GM19025 (cell line): ENCODE data around the gene GMDS.

Source experiments
- ATAC-seq: cut with Tn5 transposase; IDR thresholded peaks from one replicate; pipeline ENCODE4 v1.9.1; 2021; ENCODE audit warnings: mild to moderate bottlenecking, low read depth, moderate library complexity; ENCODE audit not compliant: unreplicated experiment

Gene GMDS

DNA sequence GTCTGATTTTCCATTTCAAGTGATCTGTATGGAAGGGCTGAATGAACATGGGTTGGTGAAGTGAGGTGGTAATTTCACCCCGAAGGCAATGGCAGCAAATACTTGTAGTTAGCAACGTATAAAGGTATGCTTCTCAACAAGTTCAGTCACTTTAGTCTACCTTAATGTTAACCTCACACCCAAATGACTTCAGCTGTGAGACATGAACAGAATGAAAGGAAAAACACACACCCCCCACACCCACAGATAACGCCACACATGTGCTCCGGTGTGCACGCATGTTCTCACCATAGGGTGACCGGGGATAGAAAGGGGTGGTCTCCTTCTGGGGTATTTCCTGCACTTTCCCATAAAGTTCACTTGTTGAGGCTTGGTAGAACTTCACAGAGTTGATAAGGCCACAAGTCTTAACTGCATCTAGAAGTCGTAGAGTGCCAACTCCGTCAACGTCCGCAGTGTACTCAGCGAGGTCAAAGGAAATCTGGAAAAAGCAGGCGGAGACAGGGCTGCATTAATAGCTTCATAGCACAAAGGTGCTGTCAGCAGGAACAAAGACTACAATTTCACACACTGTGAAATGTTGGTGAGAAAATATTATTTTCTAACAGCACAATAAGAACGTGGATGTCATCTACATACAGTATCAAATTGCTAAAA is 284.8 kb downstream of the GMDS start:
- no peak for ATAC-seq

- ATAC-seq: no peak
Observed at GRCh38 chr6:1958257-1958656, 287.1 kb downstream of the GMDS start.

DNA sequence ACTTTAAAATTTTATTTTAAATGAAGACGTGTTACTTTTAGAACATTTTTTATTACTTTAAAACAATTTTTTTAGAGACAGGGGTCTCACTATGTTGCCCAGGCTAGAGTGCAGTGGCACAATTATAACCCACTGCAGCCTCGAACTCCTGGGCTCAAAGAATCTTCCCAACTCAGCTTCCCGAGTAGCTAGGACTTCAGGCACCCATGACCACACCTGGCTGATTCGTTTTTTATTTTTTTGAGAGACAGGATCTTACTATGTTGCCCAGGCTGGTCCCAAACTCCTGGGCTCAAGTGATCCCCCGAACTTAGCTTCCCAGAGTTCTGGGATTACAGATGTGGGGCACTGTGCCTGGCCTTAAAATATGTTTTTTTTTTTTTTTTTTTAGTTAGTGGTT is 287.7 kb downstream of the GMDS start:
- no peak for ATAC-seq

- ATAC-seq: no peak
Observed at GRCh38 chr6:1952740-1953360, 292.6 kb downstream of the GMDS start.

DNA sequence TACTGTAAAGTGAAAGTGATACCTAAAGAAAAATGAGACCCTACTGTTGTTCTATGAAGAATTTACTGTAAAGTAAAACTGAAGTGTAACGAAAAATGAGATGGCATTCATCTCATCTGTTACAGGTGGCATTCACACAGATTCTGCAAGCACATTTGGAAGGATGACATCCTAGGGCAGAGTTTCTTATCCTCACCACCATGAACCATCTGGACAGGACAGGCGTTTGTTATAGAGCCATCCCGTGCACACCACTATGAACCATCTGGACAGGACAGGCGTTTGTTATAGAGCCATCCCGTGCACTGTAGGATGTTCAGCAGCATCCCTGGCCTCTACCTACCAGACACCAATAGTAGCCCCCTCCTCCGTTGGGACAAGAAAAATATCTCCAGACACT is 294.8 kb downstream of the GMDS start:
- no peak for ATAC-seq

GRCh38 chr6:1949538-1949937 is 295.9 kb downstream of the GMDS start:
- ATAC-seq: no peak

DNA sequence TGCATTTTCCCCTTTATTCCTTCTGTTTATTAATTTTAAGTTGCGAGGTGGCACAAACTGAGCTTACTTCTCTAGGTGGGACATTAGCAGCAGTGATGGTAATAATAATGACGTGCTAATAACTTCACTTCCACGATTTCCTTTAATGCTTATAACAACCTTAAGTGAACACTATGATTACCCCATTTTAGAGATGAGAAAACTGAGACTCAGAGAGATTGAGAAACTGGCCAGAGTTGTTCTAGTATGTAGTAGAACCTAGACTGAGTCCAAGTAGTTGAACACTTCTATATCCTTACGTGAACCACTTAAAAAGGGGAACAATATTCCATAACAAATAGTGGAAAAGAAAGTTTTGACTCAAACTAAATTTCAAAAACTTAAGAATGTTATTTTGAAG is 297.5 kb downstream of the GMDS start:
- no peak for ATAC-seq

- ATAC-seq: no peak
Observed at GRCh38 chr6:1946583-1946982, 298.8 kb downstream of the GMDS start.

GRCh38 chr6:1945235-1945832 is 300.1 kb downstream of the GMDS start:
- ATAC-seq: no peak

DNA sequence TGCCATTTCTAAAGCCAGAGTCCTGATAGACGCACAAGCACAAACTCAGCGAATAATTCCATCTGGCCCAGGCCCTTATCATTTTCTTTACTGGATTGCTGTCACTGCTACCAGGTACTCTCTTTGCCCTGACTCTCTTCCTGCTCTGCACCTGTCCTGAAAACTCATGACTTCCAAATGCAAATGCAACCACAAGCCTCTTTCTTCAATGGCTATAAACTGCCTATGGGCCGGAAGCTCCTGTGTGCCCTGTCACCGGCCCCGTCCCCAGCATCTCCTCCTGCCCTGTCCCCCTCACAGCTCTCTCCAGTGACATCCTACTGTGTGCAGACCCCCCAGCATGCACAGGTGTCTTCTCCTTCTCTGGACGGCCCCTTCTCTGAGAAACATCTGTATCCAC is 302.6 kb downstream of the GMDS start:
- no peak for ATAC-seq

DNA sequence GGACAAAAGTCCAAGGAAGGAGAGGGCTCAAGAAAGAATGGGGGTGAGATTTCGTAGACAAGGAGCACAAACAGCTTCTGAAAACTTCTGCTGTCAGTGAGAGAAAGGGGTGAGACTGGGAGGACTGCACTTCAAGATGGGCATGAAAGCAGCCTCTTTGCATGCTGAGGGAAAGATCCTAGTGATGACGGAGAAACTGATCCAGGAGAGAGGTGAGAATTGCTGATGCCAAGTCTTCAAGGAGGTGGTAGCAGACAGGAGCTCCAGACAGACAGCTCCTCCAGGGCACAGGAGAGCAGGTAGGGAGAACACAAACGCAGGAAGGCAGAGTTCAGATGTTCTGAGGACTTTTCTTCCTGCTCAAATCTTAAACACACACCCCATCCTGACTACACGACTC is 303.9 kb downstream of the GMDS start:
- ATAC-seq: no peak

- no peak for ATAC-seq
Observed at GRCh38 chr6:1940381-1940780, 305.0 kb downstream of the GMDS start.

- ATAC-seq: no peak
Observed at GRCh38 chr6:1933292-1933691, 312.1 kb downstream of the GMDS start.

- ATAC-seq: no peak
Observed at GRCh38 chr6:1931817-1932216, 313.6 kb downstream of the GMDS start.

GRCh38 chr6:1930356-1930755 is 315.0 kb downstream of the GMDS start:
- no peak for ATAC-seq

GRCh38 chr6:1929931-1930330 is 315.5 kb downstream of the GMDS start:
- ATAC-seq: no peak

- no peak for ATAC-seq
Observed at GRCh38 chr6:1925743-1926430, 319.5 kb downstream of the GMDS start.

GRCh38 chr6:1923449-1923848 is 322.0 kb downstream of the GMDS start:
- ATAC-seq: no peak

GRCh38 chr6:1917626-1918371 is 327.6 kb downstream of the GMDS start:
- ATAC-seq: no peak

- ATAC-seq: no peak
Observed at GRCh38 chr6:1916334-1917070, 328.9 kb downstream of the GMDS start.
